SU-DHL-6 (cell line): ENCODE measurements around the gene ALKBH5.

Source experiments
- EZH2phosphoT487 ChIP-seq: fragments of 200-600 bp; sonication (generic), shearing (Covaris generic); conservative IDR thresholded peaks from 2 replicates; pipeline ENCODE4 v1.6.1; 2018; ENCODE audit warnings: mild to moderate bottlenecking, antibody characterized with exemption, low read length, moderate library complexity, mixed read lengths
- TF ChIP-seq, protein P1 (sequence below): fragments of 200-600 bp; sonication (generic); IDR thresholded peaks from one replicate; pipeline ENCODE4 v1.5.1; 2017; ENCODE audit warnings: antibody characterized with exemption, mild to moderate bottlenecking, low read length, moderate library complexity; ENCODE audit not compliant: insufficient read depth, poor library complexity, severe bottlenecking

GRCh38 chr17:18184143-18185031 is 759 bp downstream of the ALKBH5 start:
- TF ChIP-seq, protein P1, sequence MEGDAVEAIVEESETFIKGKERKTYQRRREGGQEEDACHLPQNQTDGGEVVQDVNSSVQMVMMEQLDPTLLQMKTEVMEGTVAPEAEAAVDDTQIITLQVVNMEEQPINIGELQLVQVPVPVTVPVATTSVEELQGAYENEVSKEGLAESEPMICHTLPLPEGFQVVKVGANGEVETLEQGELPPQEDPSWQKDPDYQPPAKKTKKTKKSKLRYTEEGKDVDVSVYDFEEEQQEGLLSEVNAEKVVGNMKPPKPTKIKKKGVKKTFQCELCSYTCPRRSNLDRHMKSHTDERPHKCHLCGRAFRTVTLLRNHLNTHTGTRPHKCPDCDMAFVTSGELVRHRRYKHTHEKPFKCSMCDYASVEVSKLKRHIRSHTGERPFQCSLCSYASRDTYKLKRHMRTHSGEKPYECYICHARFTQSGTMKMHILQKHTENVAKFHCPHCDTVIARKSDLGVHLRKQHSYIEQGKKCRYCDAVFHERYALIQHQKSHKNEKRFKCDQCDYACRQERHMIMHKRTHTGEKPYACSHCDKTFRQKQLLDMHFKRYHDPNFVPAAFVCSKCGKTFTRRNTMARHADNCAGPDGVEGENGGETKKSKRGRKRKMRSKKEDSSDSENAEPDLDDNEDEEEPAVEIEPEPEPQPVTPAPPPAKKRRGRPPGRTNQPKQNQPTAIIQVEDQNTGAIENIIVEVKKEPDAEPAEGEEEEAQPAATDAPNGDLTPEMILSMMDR = no peak
- TF ChIP-seq EZH2phosphoT487 = no peak
